HG03108 (cell line): Measurements from ENCODE around the gene NPB.

Source experiments
- ATAC-seq: cut with Tn5 transposase; IDR thresholded peaks from one replicate; pipeline ENCODE4 v1.9.1; 2021; ENCODE audit warnings: moderate library complexity; ENCODE audit not compliant: unreplicated experiment

Gene NPB

GRCh38 chr17:81898029-81898866 is 3.8 kb upstream of the NPB start:
- ATAC-seq, result no peak

DNA sequence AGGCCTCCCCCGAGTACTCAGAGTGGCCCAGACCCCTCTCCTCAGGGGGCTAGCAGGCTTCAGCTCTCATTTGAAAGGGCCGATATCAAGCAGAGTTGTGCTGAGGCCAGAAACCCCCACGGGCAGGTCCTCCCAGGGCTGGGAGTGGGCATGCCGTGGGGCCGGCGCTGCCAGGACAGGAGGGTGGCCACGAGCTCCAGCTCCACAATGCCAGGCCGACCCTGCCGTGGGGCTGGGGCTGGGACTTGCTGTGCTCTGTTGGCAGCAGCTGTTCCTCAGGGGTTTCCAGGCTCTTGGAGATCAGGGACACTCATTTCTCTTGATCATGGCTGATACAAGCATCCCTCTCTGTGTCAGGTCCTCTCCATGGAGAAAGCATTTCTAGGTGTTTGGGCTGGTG is 3.2 kb upstream of the NPB start:
- ATAC-seq, result no peak

DNA sequence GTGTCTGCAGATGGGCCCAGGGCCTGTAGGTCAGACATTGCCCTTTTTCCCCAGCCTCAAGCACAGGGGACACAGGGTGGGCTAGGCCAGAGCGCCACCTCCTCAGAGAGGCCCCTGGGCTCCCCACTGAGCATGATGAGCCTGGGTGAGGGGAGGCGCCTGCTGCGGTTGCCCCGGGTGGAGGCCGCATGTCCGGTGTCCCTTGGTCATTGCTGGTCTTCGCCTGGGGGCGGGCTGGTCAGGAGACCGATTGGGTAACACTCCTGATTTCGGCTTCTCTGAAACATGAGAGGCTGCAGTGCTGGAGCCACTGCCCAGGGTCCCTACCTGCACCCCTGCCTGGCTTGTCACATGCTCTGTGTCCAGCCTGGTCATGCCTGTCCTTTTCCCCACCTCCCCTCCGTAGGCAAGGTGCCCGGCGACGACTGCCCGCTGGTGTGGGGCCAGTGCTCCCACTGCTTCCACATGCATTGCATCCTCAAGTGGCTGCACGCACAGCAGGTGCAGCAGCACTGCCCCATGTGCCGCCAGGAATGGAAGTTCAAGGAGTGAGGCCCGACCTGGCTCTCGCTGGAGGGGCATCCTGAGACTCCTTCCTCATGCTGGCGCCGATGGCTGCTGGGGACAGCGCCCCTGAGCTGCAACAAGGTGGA is 2.4 kb upstream of the NPB start:
- no peak for ATAC-seq

- ATAC-seq, result no peak
Observed at GRCh38 chr17:81900181-81900820, 1.7 kb upstream of the NPB start.

DNA sequence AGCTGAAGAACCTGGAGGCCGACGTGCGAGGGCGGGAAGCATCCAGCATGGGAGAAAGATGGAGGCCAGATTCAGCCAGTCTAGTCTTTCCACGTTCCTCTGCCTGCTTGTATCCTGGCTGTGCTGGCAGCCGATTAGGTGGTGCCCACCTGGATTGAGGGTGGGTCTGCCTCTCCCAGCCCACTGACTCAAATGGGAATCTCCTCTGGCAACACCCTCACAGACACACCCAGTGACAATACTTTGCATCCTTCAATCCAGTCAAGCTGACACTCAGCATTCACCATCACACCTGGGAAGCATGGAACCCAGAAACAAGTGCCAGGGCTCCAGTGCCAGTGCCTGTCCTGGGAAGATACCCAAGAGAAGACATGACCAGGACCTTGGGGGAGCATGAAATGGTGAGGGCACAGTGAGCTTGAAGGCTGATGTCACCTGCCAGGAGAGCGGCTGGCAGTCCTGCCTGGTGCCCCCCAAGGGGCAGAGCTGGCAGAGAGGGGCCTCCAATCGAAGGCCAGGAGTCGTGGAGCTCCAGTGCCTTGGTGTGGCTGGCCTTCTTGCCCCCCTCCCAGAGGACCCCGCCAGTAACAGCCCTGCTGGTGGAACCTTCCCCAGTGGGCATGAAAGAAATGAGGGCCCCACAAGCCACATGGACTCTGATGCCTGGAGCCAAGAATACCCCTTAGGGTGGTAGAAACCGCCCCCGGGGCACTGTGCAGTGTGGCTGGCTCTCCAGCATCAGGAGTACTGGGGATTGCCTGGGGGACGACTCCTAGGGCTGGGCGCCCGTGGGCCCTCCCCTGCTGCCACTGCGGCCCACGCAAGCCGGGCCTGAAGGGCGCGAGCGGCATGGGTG is 643 bp upstream of the NPB start:
- ATAC-seq, result no peak

DNA sequence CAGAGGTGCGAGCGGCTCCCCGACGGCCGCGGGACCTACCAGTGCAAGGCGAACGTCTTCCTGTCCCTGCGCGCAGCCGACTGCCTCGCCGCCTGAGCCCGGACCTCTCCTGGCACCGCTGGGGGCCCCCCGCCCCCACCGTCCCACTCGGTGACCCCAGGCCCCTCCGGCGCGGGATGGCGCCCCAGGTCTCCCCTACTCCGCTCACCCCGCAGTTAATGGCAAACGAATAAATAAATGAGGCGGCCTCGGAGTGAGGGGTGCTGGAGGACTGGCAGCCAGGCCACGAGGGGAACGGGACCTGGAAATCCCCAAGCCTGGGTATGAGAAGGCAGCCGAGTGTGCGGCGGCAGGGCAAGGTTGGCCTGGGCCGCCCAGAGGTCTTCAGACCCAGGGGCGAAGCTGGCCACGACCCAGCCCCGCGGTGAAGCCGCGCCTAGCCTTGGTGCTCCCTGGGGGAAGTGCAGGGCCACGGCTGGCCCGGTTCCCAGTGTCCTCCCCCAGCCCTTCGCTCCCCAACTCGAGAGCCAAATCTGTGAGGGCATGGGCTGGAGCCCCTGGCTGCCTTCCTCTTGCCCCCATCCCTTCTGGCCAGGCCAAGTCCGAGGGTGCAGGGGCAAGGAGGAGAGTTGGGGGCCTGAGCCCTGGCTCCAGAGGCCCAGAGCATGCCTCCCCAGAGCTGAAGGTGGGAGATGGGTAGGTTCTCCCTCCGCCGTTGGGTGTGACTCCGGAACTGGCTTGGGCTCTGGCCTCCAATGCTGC is 796 bp downstream of the NPB start:
- ATAC-seq, result no peak

- ATAC-seq, result no peak
Observed at GRCh38 chr17:81903415-81903831, 1.4 kb downstream of the NPB start.

DNA sequence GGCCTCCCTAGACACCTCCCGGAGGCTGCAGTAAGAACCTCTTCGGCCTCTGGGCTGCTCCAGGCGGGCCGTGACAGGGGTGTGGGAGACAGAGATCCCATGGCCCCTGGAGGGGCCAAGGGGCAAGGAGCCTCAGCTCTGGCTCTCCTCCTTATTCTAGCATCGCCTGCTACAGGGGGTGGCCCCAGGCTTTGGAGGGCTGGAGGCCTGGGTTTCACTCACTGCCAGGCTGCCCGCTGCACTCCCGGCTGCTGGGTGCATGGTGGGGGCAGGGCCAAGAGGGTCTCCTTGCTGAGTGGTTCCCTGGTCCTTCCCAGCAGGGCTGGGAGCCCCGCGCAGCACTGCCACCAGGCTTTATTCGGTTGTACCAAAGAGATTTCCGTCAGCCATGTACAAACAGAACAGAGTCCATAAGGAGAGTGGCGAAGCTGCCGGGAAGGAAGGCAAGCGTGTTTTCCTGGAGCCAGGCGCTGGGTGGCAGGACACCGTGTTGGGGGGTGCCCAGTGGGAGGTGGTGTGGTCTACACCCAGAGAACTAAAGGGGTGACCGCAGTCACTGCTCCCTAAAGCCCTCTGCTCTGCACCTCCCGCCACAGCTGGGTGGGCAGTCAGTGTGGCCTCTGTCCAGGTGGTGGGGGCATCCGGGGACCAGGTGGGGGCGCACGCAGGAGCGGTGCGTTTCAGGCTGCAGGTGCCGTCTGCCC is 2.0 kb downstream of the NPB start:
- no peak for ATAC-seq

DNA sequence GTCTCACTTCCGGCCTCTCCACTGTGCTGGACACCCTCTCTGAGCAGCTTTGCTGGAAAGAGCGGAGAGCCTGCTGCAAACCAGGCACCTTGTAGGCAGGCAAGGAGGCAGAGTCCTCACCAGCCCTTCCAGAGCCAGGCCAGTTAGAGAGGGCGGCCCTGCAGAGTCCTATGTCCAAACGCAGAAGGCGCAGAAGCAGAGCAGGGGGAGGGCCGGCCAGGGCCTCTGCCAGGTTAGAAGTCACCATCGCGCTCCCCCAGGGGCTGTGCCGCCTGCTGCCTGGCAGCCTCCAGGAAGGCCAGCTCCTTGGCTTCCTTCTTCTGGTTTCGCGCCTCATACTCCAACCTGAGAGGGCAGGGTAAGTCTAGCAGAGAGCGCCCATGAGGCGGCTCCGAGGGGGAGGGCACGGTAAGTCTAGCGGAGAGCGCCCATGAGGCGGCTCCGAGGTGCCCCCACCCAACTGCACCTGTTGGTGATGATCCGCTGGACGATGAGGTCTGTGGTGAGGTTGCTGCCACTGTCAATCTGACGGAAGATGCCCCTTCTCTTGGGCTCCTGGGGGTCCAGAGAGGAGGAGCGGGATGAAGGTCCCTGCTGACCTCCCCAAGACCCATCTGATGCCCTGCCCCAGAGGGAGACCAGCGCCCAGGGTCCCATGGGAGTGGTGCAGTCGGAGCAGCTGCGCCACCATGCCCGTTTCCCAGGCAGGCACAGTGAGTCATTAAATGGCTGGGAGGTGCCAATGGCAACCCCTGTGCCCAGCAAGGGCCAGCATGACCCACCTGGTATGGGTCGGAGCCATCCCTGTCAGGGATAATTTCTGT is 2.8 kb downstream of the NPB start:
- ATAC-seq, result no peak

DNA sequence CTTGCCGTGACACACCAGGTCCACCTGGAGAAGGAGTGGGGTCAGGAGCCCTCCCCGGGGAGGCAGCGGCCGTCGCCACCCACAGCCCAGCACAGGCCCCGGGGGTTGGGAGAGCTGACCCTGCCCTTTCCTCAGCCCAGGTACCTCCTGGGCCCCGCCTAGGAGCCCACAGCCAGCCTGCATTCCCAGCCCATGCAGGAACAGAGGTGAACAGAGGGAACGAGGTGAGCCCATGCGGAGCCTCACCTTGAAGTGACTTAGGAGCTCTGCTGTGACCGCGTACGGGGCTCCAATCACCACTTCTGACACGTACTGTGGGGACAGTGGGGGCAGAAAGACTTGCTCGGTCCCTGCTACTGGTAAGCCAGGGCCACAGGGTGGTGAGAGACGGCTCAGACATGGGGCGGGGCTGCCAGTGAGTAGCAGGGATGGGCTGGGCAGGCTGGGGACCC is 3.4 kb downstream of the NPB start:
- ATAC-seq, result no peak

DNA sequence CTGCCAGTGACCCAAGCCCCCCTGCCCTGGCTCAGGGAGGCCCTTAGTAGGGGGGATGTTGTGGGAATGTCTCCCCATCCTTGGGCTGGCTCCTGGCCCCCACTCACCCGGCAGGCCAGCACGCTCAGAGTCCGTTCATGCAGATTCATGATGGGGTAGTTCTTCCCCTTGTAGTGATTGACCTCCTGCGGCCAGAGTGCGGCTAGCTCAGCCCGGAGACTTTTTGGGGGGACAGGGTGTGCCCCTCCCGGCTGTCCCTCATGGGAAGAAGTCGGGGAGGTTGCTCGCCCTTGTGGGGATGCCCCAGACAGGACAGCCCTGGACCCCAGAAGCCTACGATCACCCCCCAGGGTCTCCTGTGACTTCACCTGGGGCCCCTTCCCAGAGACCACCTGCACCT is 4.0 kb downstream of the NPB start:
- no peak for ATAC-seq

- no peak for ATAC-seq
Observed at GRCh38 chr17:81906476-81907218, 4.6 kb downstream of the NPB start.

- no peak for ATAC-seq
Observed at GRCh38 chr17:81907219-81908145, 5.4 kb downstream of the NPB start.

DNA sequence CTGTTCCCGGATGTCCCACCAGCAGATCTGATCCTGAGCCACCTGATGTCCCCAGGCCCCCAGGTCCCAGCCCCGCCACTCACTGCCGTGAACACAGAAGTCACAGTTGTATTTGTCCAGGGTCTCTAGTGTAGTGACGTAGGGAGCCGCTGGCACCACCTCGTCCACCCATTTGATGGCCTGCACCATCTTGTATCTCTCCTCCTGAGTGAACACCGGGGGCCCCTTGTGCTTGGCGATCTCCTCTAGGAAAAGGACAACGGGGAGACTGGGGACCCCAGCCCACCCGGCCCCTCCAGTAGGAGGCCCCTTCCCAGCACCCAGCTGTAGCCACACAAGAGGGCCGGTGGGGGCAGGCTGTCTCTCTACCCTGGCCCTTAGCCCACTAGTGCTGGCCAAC is 6.8 kb downstream of the NPB start:
- ATAC-seq, result no peak

- ATAC-seq, result no peak
Observed at GRCh38 chr17:81909231-81909630, 7.2 kb downstream of the NPB start.

DNA sequence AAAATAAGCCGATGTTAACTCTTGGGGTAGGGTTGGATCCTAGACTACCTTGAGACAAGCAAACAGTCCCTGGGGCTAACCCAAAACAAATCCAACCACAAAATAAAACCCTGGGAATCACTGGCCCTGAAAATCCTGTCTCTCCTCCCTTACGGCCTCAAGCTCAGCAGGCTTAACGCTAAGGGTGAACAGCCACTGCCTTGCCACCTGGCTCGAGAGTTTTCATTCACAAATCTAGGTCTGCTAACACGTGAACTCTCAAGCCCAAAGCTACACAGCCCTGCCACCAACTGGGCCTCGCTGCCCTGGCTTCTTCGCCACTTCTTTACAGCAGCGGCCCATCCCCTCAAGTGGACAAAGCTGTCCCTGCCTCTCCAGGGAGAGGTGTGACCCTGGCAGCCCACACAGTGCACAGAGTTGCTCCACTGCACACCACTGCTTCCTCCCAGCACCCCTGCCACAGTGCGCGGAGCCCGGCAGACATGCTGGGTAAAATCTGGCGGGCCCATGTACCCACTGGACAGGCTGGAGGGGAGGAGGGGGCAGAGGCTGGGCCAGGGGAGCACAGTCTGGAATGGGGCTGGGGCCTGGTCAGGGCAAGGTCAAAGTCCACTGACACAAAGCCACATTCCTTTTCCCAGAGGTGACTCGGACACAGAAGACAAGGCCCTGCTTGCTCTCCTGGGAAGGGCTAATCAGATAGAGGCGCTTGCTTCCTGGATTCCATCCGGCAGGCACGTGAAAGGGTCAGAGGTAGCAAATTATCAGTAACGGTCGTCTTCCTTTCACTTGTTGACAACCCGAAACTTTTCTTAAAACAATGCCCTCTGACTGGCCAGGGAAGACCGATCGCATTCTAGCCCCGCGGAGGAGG is 8.2 kb downstream of the NPB start:
- ATAC-seq, result no peak
